Measurements from ENCODE around the gene MYRF. TPM values are rescaled to one million over a fixed set of nuclear protein-coding genes. Genes with fewer than 3 reads are reported as not detected.

The MYRF gene
- total RNA-seq, 2 experiments from 2014 or later: 0.19 to 1.1 TPM

DNA sequence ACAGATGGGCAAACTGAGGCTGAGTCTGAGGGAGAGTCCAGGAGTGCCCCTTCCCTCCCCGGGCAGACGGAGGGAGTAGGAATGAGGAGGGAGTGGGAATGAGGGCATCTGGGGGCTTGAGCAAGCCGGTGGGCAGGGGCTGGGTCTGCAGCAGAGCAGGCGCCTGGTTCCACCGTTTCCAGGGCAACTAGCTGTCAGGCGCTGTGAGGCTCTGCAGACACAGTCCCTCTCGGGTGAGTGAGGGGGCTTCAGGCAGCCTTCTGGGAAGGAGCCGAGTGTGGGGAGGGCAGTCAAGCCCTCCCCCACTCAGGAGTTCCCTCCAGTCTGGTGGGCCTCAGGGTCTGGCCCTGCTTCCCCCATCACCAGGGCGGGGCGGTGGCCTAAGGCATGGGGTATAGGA is 20.9 kb downstream of the MYRF start:
- BruUV-seq (replicated peaks): no TSS peak
- Histone ChIP-seq H3K36me3 (ENCODE audit: insufficient read depth, low read length) (no peaks in the 10 kb centered on the region), H3K27ac (ENCODE audit: low read depth, low read length, poor library complexity, severe bottlenecking) (no peak overlapping the region), H3K4me2 (ENCODE audit: low read length) (no peak overlapping the region), H3K4me3 (ENCODE audit: low read depth, low read length, poor library complexity, severe bottlenecking) (no peak overlapping the region), H3K4me1 (ENCODE audit: insufficient read depth, low read length, poor library complexity, severe bottlenecking) (peaks cover 9% of the 10 kb centered on the region), H3K9me2 (ENCODE audit: insufficient read depth, low read length) (no peaks in the 10 kb centered on the region), H2AFZ (ENCODE audit: low read length) (no peak overlapping the region), H3K79me2 (ENCODE audit: insufficient read depth, low read depth, low read length) (no peaks in the 10 kb centered on the region), H3K9me3 (ENCODE audit: low read length) (no peaks in the 10 kb centered on the region), H4K20me1 (ENCODE audit: insufficient read depth, low read length) (no peaks in the 10 kb centered on the region)
- TF ChIP-seq, protein P1, sequence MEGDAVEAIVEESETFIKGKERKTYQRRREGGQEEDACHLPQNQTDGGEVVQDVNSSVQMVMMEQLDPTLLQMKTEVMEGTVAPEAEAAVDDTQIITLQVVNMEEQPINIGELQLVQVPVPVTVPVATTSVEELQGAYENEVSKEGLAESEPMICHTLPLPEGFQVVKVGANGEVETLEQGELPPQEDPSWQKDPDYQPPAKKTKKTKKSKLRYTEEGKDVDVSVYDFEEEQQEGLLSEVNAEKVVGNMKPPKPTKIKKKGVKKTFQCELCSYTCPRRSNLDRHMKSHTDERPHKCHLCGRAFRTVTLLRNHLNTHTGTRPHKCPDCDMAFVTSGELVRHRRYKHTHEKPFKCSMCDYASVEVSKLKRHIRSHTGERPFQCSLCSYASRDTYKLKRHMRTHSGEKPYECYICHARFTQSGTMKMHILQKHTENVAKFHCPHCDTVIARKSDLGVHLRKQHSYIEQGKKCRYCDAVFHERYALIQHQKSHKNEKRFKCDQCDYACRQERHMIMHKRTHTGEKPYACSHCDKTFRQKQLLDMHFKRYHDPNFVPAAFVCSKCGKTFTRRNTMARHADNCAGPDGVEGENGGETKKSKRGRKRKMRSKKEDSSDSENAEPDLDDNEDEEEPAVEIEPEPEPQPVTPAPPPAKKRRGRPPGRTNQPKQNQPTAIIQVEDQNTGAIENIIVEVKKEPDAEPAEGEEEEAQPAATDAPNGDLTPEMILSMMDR (conservative IDR thresholded peaks at IDR 0.05; ENCODE audit: low read length): no peak
- TF ChIP-seq EZH2phosphoT487 (IDR thresholded peaks at IDR 0.05; ENCODE audit: borderline replicate concordance, low read depth, low read length): no peak
- ChIA-PET POLR2A (interaction anchor here (1.2 kb wide), 1 partner anchor 9 kb away, joined by 3 read pairs; no protein-coding TSS in a partner anchor), CTCF (ENCODE audit: unreplicated experiment) (no interaction called here)
- intact Hi-C loops (cut with micrococcal nuclease; ENCODE audit: unreplicated experiment): no loop called here
- no peak for DNase-seq (ENCODE audit: low spot score)

DNA sequence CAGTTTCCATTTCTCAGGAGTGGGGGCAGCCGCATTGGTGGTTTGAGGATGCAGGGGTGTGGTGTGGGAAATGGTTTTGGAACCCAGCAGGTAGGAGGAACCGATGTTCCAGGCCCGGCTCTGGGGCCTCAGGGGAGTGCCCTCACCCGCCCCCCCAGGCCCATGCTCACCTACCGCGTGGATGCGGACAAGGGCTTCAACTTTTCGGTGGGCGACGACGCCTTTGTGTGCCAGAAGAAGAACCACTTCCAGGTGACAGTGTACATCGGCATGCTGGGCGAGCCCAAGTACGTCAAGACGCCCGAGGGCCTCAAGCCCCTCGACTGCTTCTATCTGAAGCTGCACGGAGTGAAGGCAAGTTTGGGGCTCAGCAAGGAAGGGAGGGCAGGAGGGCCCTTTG is 21.4 kb downstream of the MYRF start:
- H3K4me3 ChIP-seq (ENCODE audit: low read depth, low read length, poor library complexity, severe bottlenecking): no peak overlapping the region
- H4K20me1 ChIP-seq (ENCODE audit: insufficient read depth, low read length): no peaks in the 10 kb centered on the region
- H3K4me1 ChIP-seq (ENCODE audit: insufficient read depth, low read length, poor library complexity, severe bottlenecking): peaks cover 9% of the 10 kb centered on the region
- intact Hi-C loops (cut with micrococcal nuclease; ENCODE audit: unreplicated experiment): no loop called here
- BruUV-seq (replicated peaks): no TSS peak
- no peaks in the 10 kb centered on the region for H3K36me3 ChIP-seq (ENCODE audit: insufficient read depth, low read length)
- no peaks in the 10 kb centered on the region for H3K9me3 ChIP-seq (ENCODE audit: low read length)
- no peak overlapping the region for H3K27ac ChIP-seq (ENCODE audit: low read depth, low read length, poor library complexity, severe bottlenecking)
- POLR2A ChIA-PET: interaction anchor here (0.7 kb wide), 1 partner anchor 419 kb away, joined by 3 read pairs; no protein-coding TSS in a partner anchor
- CTCF ChIA-PET (ENCODE audit: unreplicated experiment): no interaction called here
- H3K4me2 ChIP-seq (ENCODE audit: low read length): no peak overlapping the region
- H3K79me2 ChIP-seq (ENCODE audit: insufficient read depth, low read depth, low read length): no peaks in the 10 kb centered on the region
- DNase-seq (ENCODE audit: low spot score): no peak
- H3K9me2 ChIP-seq (ENCODE audit: insufficient read depth, low read length): no peaks in the 10 kb centered on the region
- no peak for TF ChIP-seq EZH2phosphoT487 (IDR thresholded peaks at IDR 0.05; ENCODE audit: borderline replicate concordance, low read depth, low read length)
- TF ChIP-seq, protein P1 (conservative IDR thresholded peaks at IDR 0.05; ENCODE audit: low read length): no peak
- no peak overlapping the region for H2AFZ ChIP-seq (ENCODE audit: low read length)

DNA sequence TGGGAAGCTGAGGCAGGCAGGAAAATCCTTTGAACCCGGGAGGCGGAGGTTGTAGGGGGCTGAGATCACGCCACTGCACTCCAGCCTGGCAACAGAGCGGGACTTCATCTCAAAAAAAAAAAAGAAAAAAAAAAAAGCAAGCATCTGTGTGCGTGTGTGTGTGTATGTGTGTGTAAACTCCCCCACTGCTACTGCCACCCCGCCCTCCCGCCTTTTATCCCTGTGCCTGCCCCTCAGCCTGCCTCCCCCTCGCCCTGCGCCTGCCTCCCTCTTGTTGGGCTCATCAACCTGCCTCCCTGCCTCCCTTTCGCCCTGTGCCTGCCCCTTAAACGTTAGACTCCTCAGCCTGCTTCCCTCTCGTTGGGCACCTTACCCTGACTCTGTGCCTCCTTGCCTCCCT is 22.0 kb downstream of the MYRF start:
- no peak overlapping the region for H3K4me3 ChIP-seq (ENCODE audit: low read depth, low read length, poor library complexity, severe bottlenecking)
- BruUV-seq (replicated peaks): no TSS peak
- H3K27ac ChIP-seq (ENCODE audit: low read depth, low read length, poor library complexity, severe bottlenecking): no peak overlapping the region
- peaks cover 9% of the 10 kb centered on the region for H3K4me1 ChIP-seq (ENCODE audit: insufficient read depth, low read length, poor library complexity, severe bottlenecking)
- ChIA-PET CTCF (ENCODE audit: unreplicated experiment) (no interaction called here), POLR2A (interaction anchor here (0.7 kb wide), 1 partner anchor 418 kb away, joined by 3 read pairs; no protein-coding TSS in a partner anchor)
- H3K79me2 ChIP-seq (ENCODE audit: insufficient read depth, low read depth, low read length): no peaks in the 10 kb centered on the region
- no peak overlapping the region for H2AFZ ChIP-seq (ENCODE audit: low read length)
- H4K20me1 ChIP-seq (ENCODE audit: insufficient read depth, low read length): no peaks in the 10 kb centered on the region
- no peak for DNase-seq (ENCODE audit: low spot score)
- TF ChIP-seq, protein P1 (conservative IDR thresholded peaks at IDR 0.05; ENCODE audit: low read length): no peak
- no peak for TF ChIP-seq EZH2phosphoT487 (IDR thresholded peaks at IDR 0.05; ENCODE audit: borderline replicate concordance, low read depth, low read length)
- H3K9me2 ChIP-seq (ENCODE audit: insufficient read depth, low read length): no peaks in the 10 kb centered on the region
- no peaks in the 10 kb centered on the region for H3K36me3 ChIP-seq (ENCODE audit: insufficient read depth, low read length)
- H3K4me2 ChIP-seq (ENCODE audit: low read length): no peak overlapping the region
- no peaks in the 10 kb centered on the region for H3K9me3 ChIP-seq (ENCODE audit: low read length)
- intact Hi-C loops (cut with micrococcal nuclease; ENCODE audit: unreplicated experiment): no loop called here

Data from OCI-LY7 (cell line).